ENCODE measurements around the gene SETMAR. TPM values are rescaled to one million over a fixed set of nuclear protein-coding genes. Genes with fewer than 3 reads are reported as not detected.

SETMAR gene
- total and polyA plus RNA-seq, 2 of the 4 experiments (the other 2 are of a cell fraction) = 12.7 to 18.1 TPM

- WGBS, 2 experiments (ENCODE audit: extremely low coverage in 2 of 2, insufficient read length in 1 of 2) = no CpG with 5 or more reads among the region's 4 CpGs
- in situ Hi-C loops (cut with MboI; ENCODE audit: low sequenced_read_pairs) = no loop called here
- POLR2A ChIA-PET (ENCODE audit: unreplicated experiment) = no interaction called here
Measured at GRCh38 chr3:4271834-4272233, 31.3 kb upstream of the SETMAR start.

More at GRCh38 chr3:4271834-4272233, 31.3 kb upstream of the SETMAR start:
- no TSS peak for BruUV-seq (replicated peaks)
- Histone ChIP-seq H3K23ac (ENCODE audit: low read depth, low read length) (no peak overlapping the region), H2AK5ac (ENCODE audit: low read depth, low read length) (no peak overlapping the region), H4K8ac (ENCODE audit: low read depth in 2 of 2, low read length in 2 of 2) (no peak overlapping the region), H2BK120ac (ENCODE audit: low read depth, low read length) (no peak overlapping the region), H3K9ac (ENCODE audit: low read depth, low read length) (no peak overlapping the region), H2AK9ac (replicated peaks; ENCODE audit: low read depth, low read length, poor library complexity) (no peak overlapping the region), H3K4ac (ENCODE audit: low read depth, low read length) (no peak overlapping the region), H4K91ac (ENCODE audit: insufficient read depth, low read depth, low read length) (no peak overlapping the region), H3K4me3 (ENCODE audit: insufficient read depth, low read depth, low read length) (no peak overlapping the region), H3K36me3 (ENCODE audit: control insufficient read depth, insufficient read depth, low read length) (no peaks in the 10 kb centered on the region), H3K14ac (replicated peaks; ENCODE audit: low read depth, low read length) (no peak overlapping the region), H4K20me1 (ENCODE audit: insufficient read depth, low read length) (no peaks in the 10 kb centered on the region), H3K4me1 (ENCODE audit: control insufficient read depth, insufficient read depth, low read length) (no peaks in the 10 kb centered on the region; the same call in 1 of the 2 replicates), H3K79me1 (ENCODE audit: low read depth in 1 of 2, low read length in 2 of 2) (no peaks in the 10 kb centered on the region), H2BK15ac (ENCODE audit: low read depth, low read length) (no peak overlapping the region), H2BK20ac (ENCODE audit: low read depth, low read length) (no peak overlapping the region), H2BK5ac (ENCODE audit: low read depth, low read length, poor library complexity, severe bottlenecking) (no peak overlapping the region), H3K27ac (ENCODE audit: insufficient read depth, low read length) (no peak overlapping the region), H3K4me2 (ENCODE audit: low read depth, low read length) (no peak overlapping the region), H2AFZ (replicated peaks; ENCODE audit: low read length, poor library complexity) (no peak overlapping the region), H3K27me3 (ENCODE audit: control insufficient read depth, insufficient read depth, low read length) (no peaks in the 10 kb centered on the region), H3K9me3 (ENCODE audit: control insufficient read depth, insufficient read depth, low read length) (no peaks in the 10 kb centered on the region), H3K56ac (ENCODE audit: extremely low read depth, insufficient read depth, low read length) (no peak overlapping the region), H3K18ac (ENCODE audit: low read depth, low read length) (no peak overlapping the region), H3K9me1 (ENCODE audit: insufficient read depth, low read length) (no peaks in the 10 kb centered on the region), H4K5ac (ENCODE audit: low read depth, low read length) (no peak overlapping the region)
- intact Hi-C loops (cut with micrococcal nuclease) = loop anchor here (1.0 to 2.0 kb wide), 2 partner anchors 1071 to 1076 kb away; no protein-coding TSS in a partner anchor
- DNase-seq (peak; percentile 38), ATAC-seq (ENCODE audit: low read depth) (peak; percentile 81)
- dilution Hi-C loops (cut with HindIII; ENCODE audit: low sequenced_read_pairs, unreplicated experiment) = no loop called here
- CTCF ChIA-PET = interaction anchor here (0.6 to 1.2 kb wide), 3 partner anchors 15 to 1071 kb away, joined by 3 to 6 read pairs (median 4); no protein-coding TSS in a partner anchor
- TF ChIP-seq POLR2A (IDR thresholded peaks at IDR 0.05; ENCODE audit: low read depth, low read length) = no peak
- no peak for TF ChIP-seq CEBPB (IDR thresholded peaks at IDR 0.05; ENCODE audit: low read depth, low read length)
- no peak for TF ChIP-seq MXI1 (IDR thresholded peaks at IDR 0.05; ENCODE audit: borderline replicate concordance, low read depth, low read length)
- no peak for TF ChIP-seq CHD1 (IDR thresholded peaks at IDR 0.05; ENCODE audit: low read depth, low read length)
- peak; percentile 21; the same call in 1 of the 2 replicates for TF ChIP-seq RAD21 (IDR thresholded peaks at IDR 0.05; ENCODE audit: low read length)
- TF ChIP-seq CTCF (conservative IDR thresholded peaks at IDR 0.05; ENCODE audit: low read depth, low read length) = peak; percentile 45
- no peak for TF ChIP-seq USF2 (IDR thresholded peaks at IDR 0.05; ENCODE audit: low read depth, low read length)

Data from IMR-90 (cell line).